HCT116 (cell line): ENCODE results near the gene PLVAP. TPM values are rescaled to one million over a fixed set of nuclear protein-coding genes. Genes with fewer than 3 reads are reported as not detected.

Experiments used
- ATAC-seq: fragments of 200-7000 bp; cut with Tn5 transposase; 2 replicates; pipeline ENCODE4 v1.9.1; 2020; ENCODE audit warnings: mild to moderate bottlenecking, moderate library complexity
- BruUV-seq: library from RNA; stranded (reverse); fragments of 400-500 nt; replicated peaks from 2 replicates; lab custom pipeline; 2021; lab: Mats Ljungman, UMichigan
- CTCF ChIA-PET: fragments of 300-600 bp; sonication (Branson Sonifier 250); formaldehyde crosslinking; loops from one replicate; lab custom pipeline; 2021; ENCODE audit warnings: antibody characterized with exemption; lab: Charles Lee
- POLR2A ChIA-PET: fragments of 300-600, 350-600 bp; sonication (Branson Sonifier 250); formaldehyde crosslinking; loops from one replicate; lab custom pipeline; 2021; ENCODE audit warnings: antibody characterized with exemption; lab: Charles Lee
- RAD21 ChIA-PET, 2 experiments: fragments of 300-600 bp; sonication (Branson Sonifier 250); formaldehyde crosslinking; loops; one replicate each; lab custom pipeline; 2023; ENCODE audit warnings: low total read pairs in 2 of 2; ENCODE audit not compliant: uncharacterized antibody in 2 of 2, unreplicated experiment in 2 of 2, low non-redundant PET in 1 of 2; lab: Charles Lee
- DNase-seq: peaks from one replicate; pipeline ENCODE4 v3.0.0-alpha.2; 2010; ENCODE audit warnings: low read depth, low spot score
- H2AFZ ChIP-seq: fragments of 200-600 bp; shearing (Covaris generic), sonication (generic); 2 replicates; pipeline ENCODE4 v1.6.1; 2017; ENCODE audit warnings: low read depth, mixed run types, mixed read lengths, antibody characterized with exemption, low read length; ENCODE audit not compliant: poor library complexity, severe bottlenecking
- H3K27ac ChIP-seq: 2 replicates; pipeline ENCODE4 v1.5.1; 2012; ENCODE audit warnings: low read depth, low read length
- H3K27me3 ChIP-seq: fragments of 200-600 bp; sonication (generic); 2 replicates; pipeline ENCODE4 v1.6.1; 2016; ENCODE audit warnings: mixed run types, low read length, mixed read lengths; ENCODE audit not compliant: insufficient read depth
- H3K36me3 ChIP-seq, 2 experiments: fragments of 200-500 bp in 1 of 2; fragments of 200-600 bp in 1 of 2; sonication (Bioruptor generic) in 1 of 2; sonication (generic) in 1 of 2; 2 replicates each; pipeline versions ENCODE4 v1.5.1 to v1.6.1; 2014 to 2016; ENCODE audit warnings: low read length in 2 of 2, inconsistent platforms in 1 of 2, mixed read lengths in 1 of 2, mixed run types in 1 of 2; ENCODE audit not compliant: insufficient read depth in 2 of 2, control insufficient read depth in 1 of 2
- H3K4me1 ChIP-seq, 2 experiments: fragments of 200-600 bp in 1 of 2; sonication (generic) in 1 of 2; 2 replicates each; pipeline versions ENCODE4 v1.5.1 to v1.6.1; 2012 to 2017; ENCODE audit warnings: low read length in 2 of 2, inconsistent platforms in 1 of 2, mild to moderate bottlenecking in 1 of 2, mixed read lengths in 1 of 2, mixed run types in 1 of 2, moderate library complexity in 1 of 2; ENCODE audit not compliant: insufficient read depth in 2 of 2, control insufficient read depth in 1 of 2
- H3K4me2 ChIP-seq: fragments of 200-600 bp; sonication (generic); 2 replicates; pipeline ENCODE4 v1.6.1; 2017; ENCODE audit warnings: mixed run types, low read length, mixed read lengths
- H3K4me3 ChIP-seq, 2 experiments: fragments of 200-600 bp in 1 of 2; sonication (generic) in 1 of 2; replicated peaks in 1 of 2; 2 replicates each; pipeline ENCODE4 v1.5.1; 2011 to 2016; ENCODE audit warnings: low read length in 2 of 2, control low read depth in 1 of 2, low read depth in 1 of 2, mild to moderate bottlenecking in 1 of 2, mixed read lengths in 1 of 2, mixed run types in 1 of 2
- H3K79me2 ChIP-seq: fragments of 200-600 bp; sonication (generic); 2 replicates; pipeline ENCODE4 v1.6.1; 2017; ENCODE audit warnings: mild to moderate bottlenecking, mixed run types, low read length, moderate library complexity, mixed read lengths; ENCODE audit not compliant: insufficient read depth
- H3K9ac ChIP-seq: fragments of 200-600 bp; sonication (generic); 2 replicates; pipeline ENCODE4 v1.6.1; 2016; ENCODE audit warnings: low read length, mixed read lengths
- H3K9me2 ChIP-seq: fragments of 200-600 bp; sonication (generic), shearing (Covaris generic); 2 replicates; pipeline ENCODE4 v1.6.1; 2017; ENCODE audit warnings: mixed run types, mild to moderate bottlenecking, moderate library complexity; ENCODE audit not compliant: insufficient read depth
- H3K9me3 ChIP-seq, 2 experiments: fragments of 200-500 bp in 1 of 2; fragments of 200-600 bp in 1 of 2; sonication (Bioruptor generic) in 1 of 2; sonication (generic) in 1 of 2; 2 replicates each; pipeline ENCODE4 v1.6.1; 2014 to 2017; ENCODE audit warnings: low read length in 2 of 2, mixed read lengths in 2 of 2, inconsistent platforms in 1 of 2, low read depth in 1 of 2, mild to moderate bottlenecking in 1 of 2, mixed run types in 1 of 2, moderate library complexity in 1 of 2; ENCODE audit not compliant: control insufficient read depth in 1 of 2, insufficient read depth in 1 of 2
- H4K20me1 ChIP-seq: fragments of 200-600 bp; sonication (generic), shearing (Covaris generic); 2 replicates; pipeline ENCODE4 v1.6.1; 2017; ENCODE audit warnings: mixed run types, mild to moderate bottlenecking, moderate library complexity; ENCODE audit not compliant: insufficient read depth
- ATF3 ChIP-seq: IDR thresholded peaks from 2 replicates; pipeline ENCODE4 v1.6.1; 2012
- CTCF ChIP-seq, 3 experiments: fragments of 200-600 bp in 1 of 3; sonication (generic) in 1 of 3; IDR thresholded peaks in 2 of 3; conservative IDR thresholded peaks in 1 of 3; 2 replicates each; pipeline ENCODE4 v1.5.1; 2012 to 2017; ENCODE audit warnings: low read depth in 2 of 3, low read length in 2 of 3, antibody characterized with exemption in 1 of 3, borderline replicate concordance in 1 of 3, control low read depth in 1 of 3, mild to moderate bottlenecking in 1 of 3, mixed read lengths in 1 of 3, mixed run types in 1 of 3, moderate library complexity in 1 of 3; ENCODE audit not compliant: insufficient read depth in 1 of 3
- ELF1 ChIP-seq: IDR thresholded peaks from 2 replicates; pipeline ENCODE4 v1.6.1; 2012; ENCODE audit warnings: low read depth, borderline replicate concordance
- JUND ChIP-seq: IDR thresholded peaks from 2 replicates; pipeline ENCODE4 v1.6.1; 2012
- POLR2AphosphoS5 ChIP-seq: IDR thresholded peaks from 2 replicates; pipeline ENCODE4 v1.6.1; 2011; ENCODE audit warnings: mild to moderate bottlenecking, low read depth, low read length, moderate library complexity
- YY1 ChIP-seq: IDR thresholded peaks from 2 replicates; pipeline ENCODE4 v1.6.1; 2011; ENCODE audit warnings: low read length, low read depth, moderate library complexity, mild to moderate bottlenecking; ENCODE audit not compliant: insufficient replicate concordance; ENCODE audit errors: extremely low read depth
- intact Hi-C: fragments of 100-400 bp; cut with micrococcal nuclease; formaldehyde crosslinking; loops from 2 replicates; pipeline ENCODE4 v1.10.0; 2022
- total RNA-seq: library from RNA; stranded (reverse); gene quantifications from one replicate; pipeline ENCODE4 v1.2.1, GENCODE V29; 2021; ENCODE audit not compliant: unreplicated experiment

Gene PLVAP
- total RNA-seq, 1 experiment from 2014 or later, result 0.47 TPM

- ATAC-seq, result no peak
- Histone ChIP-seq H2AFZ (no peak overlapping the region), H3K9me2 (no peaks in the 10 kb centered on the region), H3K4me2 (peak overlapping the region; percentile 71), H3K4me3 (peak overlapping the region in 1 of 2 experiments; percentile 54; a peak in 1 of 4 replicates), H4K20me1 (no peaks in the 10 kb centered on the region), H3K27ac (peak overlapping the region; percentile 25; the same call in 1 of the 2 replicates), H3K9me3 (no peaks in the 10 kb centered on the region), H3K36me3 (no peaks in the 10 kb centered on the region; a peak in 1 of 4 replicates), H3K4me1 (peaks cover 36 to 59% of the 10 kb centered on the region in 2 experiments), H3K27me3 (no peaks in the 10 kb centered on the region), H3K9ac (no peak overlapping the region), H3K79me2 (peaks cover 12% of the 10 kb centered on the region)
- RAD21 ChIA-PET, result no interaction called here
- intact Hi-C loops, result no loop called here
- no peak for DNase-seq
- CTCF ChIA-PET, result interaction anchor here (2.1 kb wide), 1 partner anchor 12 kb away, joined by 33 read pairs; no protein-coding TSS in a partner anchor
- no peak for TF ChIP-seq YY1
- no peak for TF ChIP-seq CTCF (IDR thresholded peaks at IDR 0.05 in 2 of 3, conservative IDR thresholded peaks at IDR 0.05 in 1 of 3; ENCODE audit: borderline replicate concordance in 1 of 3, insufficient read depth in 1 of 3, low read depth in 2 of 3, low read length in 2 of 3)
- no peak for TF ChIP-seq JUND
- no peak for TF ChIP-seq POLR2AphosphoS5
- no peak for TF ChIP-seq ATF3
- no peak for TF ChIP-seq ELF1
- no TSS peak for BruUV-seq
- POLR2A ChIA-PET, result interaction anchor here (0.9 to 3.1 kb wide), 2 partner anchors 11 to 24 kb away, joined by 3 to 22 read pairs; no protein-coding TSS in a partner anchor
Observed at GRCh38 chr19:17303940-17304267, 73.2 kb downstream of the PLVAP start.
